Suprapubic skin (tissue), 4 donors: ENCODE data around the gene MGAT5B. TPM values are rescaled to one million over a fixed set of nuclear protein-coding genes. Genes with fewer than 3 reads are reported as not detected.

Source experiments
- DNase-seq, 2 donors: peaks; one replicate each; pipeline ENCODE4 v3.0.0-alpha.2; 2019; ENCODE audit warnings: low spot score in 2 of 2
- H3K27ac ChIP-seq: fragments of 200-600 bp; sonication (generic); one replicate; pipeline ENCODE4 v1.5.1; 2019
- H3K27me3 ChIP-seq: fragments of 200-600 bp; sonication (generic); one replicate; pipeline ENCODE4 v1.5.1; 2019
- H3K36me3 ChIP-seq: fragments of 200-600 bp; sonication (generic); one replicate; pipeline ENCODE4 v1.5.1; 2019
- H3K4me1 ChIP-seq: fragments of 200-600 bp; sonication (generic); one replicate; pipeline ENCODE4 v1.5.1; 2019
- H3K4me3 ChIP-seq: fragments of 200-600 bp; sonication (generic); one replicate; pipeline ENCODE4 v1.5.1; 2019; ENCODE audit warnings: mild to moderate bottlenecking
- H3K9me3 ChIP-seq: fragments of 200-600 bp; sonication (generic); one replicate; pipeline ENCODE4 v1.5.1; 2019
- EP300 ChIP-seq: sonication (generic); formaldehyde crosslinking; IDR thresholded peaks from one replicate; pipeline ENCODE4 v1.6.1; 2017; ENCODE audit warnings: antibody characterized with exemption
- POLR2A ChIP-seq, 2 donors: fragments of 450-650 bp; IDR thresholded peaks; one replicate each; pipeline ENCODE4 v1.6.1; 2017; ENCODE audit warnings: antibody characterized with exemption in 2 of 2, mild to moderate bottlenecking in 2 of 2, moderate library complexity in 2 of 2
- POLR2AphosphoS5 ChIP-seq, 3 donors: sonication (generic); formaldehyde crosslinking; IDR thresholded peaks; one replicate each; pipeline ENCODE4 v1.6.1; 2017; ENCODE audit warnings: antibody characterized with exemption in 3 of 3
- WGBS: methylation state at CpG from one replicate; pipeline ENCODE4 v1.1.5; 2018; 5-methylcytosine and 5-hydroxymethylcytosine counted together
- total RNA-seq, 4 donors: library from RNA; depleted of rRNA; stranded (reverse); fragments of >200 nt; gene quantifications; one replicate each; pipeline ENCODE4 v1.1.0, GENCODE V29; 2016
- TF ChIP-seq, protein P1 (sequence below), 2 donors: fragments of 200-600 bp in 1 of 2; fragments of 450-650 bp in 1 of 2; sonication (generic) in 1 of 2; IDR thresholded peaks; one replicate each; pipeline ENCODE4 v1.5.1; 2016 to 2019; ENCODE audit warnings: antibody characterized with exemption in 2 of 2, mild to moderate bottlenecking in 1 of 2, moderate library complexity in 1 of 2

The MGAT5B gene
- total RNA-seq, 4 donors from 2014 or later, result 0.26 to 0.72 (median 0.30) TPM; not detected in 1

- Histone ChIP-seq H3K27me3 (peaks cover 61% of the 10 kb centered on the region), H3K4me3 (no peak overlapping the region)
Observed at GRCh38 chr17:76966016-76966415, 97.8 kb downstream of the MGAT5B start.

GRCh38 chr17:76966486-76967181 is 98.4 kb downstream of the MGAT5B start:
- Histone ChIP-seq H3K27me3 (peaks cover 64% of the 10 kb centered on the region), H3K27ac (no peak overlapping the region), H3K4me1 (peaks cover 16% of the 10 kb centered on the region), H3K36me3 (no peaks in the 10 kb centered on the region), H3K9me3 (no peaks in the 10 kb centered on the region), H3K4me3 (no peak overlapping the region)
- DNase-seq, result no peak
- TF ChIP-seq POLR2AphosphoS5 (IDR thresholded peaks at IDR 0.05) (no peak), EP300 (no peak), POLR2A (IDR thresholded peaks at IDR 0.05) (no peak)
- TF ChIP-seq, protein P1, sequence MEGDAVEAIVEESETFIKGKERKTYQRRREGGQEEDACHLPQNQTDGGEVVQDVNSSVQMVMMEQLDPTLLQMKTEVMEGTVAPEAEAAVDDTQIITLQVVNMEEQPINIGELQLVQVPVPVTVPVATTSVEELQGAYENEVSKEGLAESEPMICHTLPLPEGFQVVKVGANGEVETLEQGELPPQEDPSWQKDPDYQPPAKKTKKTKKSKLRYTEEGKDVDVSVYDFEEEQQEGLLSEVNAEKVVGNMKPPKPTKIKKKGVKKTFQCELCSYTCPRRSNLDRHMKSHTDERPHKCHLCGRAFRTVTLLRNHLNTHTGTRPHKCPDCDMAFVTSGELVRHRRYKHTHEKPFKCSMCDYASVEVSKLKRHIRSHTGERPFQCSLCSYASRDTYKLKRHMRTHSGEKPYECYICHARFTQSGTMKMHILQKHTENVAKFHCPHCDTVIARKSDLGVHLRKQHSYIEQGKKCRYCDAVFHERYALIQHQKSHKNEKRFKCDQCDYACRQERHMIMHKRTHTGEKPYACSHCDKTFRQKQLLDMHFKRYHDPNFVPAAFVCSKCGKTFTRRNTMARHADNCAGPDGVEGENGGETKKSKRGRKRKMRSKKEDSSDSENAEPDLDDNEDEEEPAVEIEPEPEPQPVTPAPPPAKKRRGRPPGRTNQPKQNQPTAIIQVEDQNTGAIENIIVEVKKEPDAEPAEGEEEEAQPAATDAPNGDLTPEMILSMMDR (IDR thresholded peaks at IDR 0.05), result no peak
- WGBS, result 60% methylated on average over 9 of the region's 9 CpGs

More at GRCh38 chr17:76966016-76966415, 97.8 kb downstream of the MGAT5B start:
- no peak overlapping the region for H3K27ac ChIP-seq
- H3K9me3 ChIP-seq, result no peaks in the 10 kb centered on the region
- no peak for DNase-seq
- 79% methylated on average over 4 of the region's 4 CpGs for WGBS
- H3K4me1 ChIP-seq, result peaks cover 16% of the 10 kb centered on the region
- H3K36me3 ChIP-seq, result no peaks in the 10 kb centered on the region
- TF ChIP-seq POLR2AphosphoS5 (IDR thresholded peaks at IDR 0.05) (no peak), POLR2A (IDR thresholded peaks at IDR 0.05) (no peak), EP300 (no peak)
- TF ChIP-seq, protein P1 (IDR thresholded peaks at IDR 0.05), result no peak

DNA sequence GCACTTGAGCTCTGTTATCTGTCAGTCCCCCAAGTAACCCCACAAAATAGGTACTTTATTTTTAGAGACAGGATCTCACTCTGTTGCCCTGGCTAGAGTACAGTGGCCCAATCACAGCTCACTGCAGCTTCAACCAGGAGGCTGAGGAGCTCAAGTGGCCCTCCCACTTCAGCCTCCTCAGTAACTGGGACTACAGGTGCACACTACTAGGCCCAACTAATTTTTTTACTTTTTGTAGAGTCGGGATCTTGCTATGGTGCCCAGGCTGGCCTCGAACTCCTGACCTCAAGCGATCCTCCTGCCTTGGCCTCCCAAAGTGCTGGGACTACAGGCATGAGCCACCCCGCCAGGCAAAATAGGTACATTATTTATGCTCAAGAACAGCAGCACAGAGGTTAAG is 99.6 kb downstream of the MGAT5B start:
- Histone ChIP-seq H3K36me3 (no peaks in the 10 kb centered on the region), H3K4me3 (no peak overlapping the region), H3K27ac (no peak overlapping the region), H3K9me3 (no peaks in the 10 kb centered on the region), H3K4me1 (peaks cover 16% of the 10 kb centered on the region), H3K27me3 (peaks cover 64% of the 10 kb centered on the region)
- DNase-seq, result no peak
- 87% methylated on average over 4 of the region's 4 CpGs for WGBS
- TF ChIP-seq, protein P1 (IDR thresholded peaks at IDR 0.05), result no peak
- TF ChIP-seq POLR2AphosphoS5 (IDR thresholded peaks at IDR 0.05) (no peak), POLR2A (IDR thresholded peaks at IDR 0.05) (no peak), EP300 (no peak)

DNA sequence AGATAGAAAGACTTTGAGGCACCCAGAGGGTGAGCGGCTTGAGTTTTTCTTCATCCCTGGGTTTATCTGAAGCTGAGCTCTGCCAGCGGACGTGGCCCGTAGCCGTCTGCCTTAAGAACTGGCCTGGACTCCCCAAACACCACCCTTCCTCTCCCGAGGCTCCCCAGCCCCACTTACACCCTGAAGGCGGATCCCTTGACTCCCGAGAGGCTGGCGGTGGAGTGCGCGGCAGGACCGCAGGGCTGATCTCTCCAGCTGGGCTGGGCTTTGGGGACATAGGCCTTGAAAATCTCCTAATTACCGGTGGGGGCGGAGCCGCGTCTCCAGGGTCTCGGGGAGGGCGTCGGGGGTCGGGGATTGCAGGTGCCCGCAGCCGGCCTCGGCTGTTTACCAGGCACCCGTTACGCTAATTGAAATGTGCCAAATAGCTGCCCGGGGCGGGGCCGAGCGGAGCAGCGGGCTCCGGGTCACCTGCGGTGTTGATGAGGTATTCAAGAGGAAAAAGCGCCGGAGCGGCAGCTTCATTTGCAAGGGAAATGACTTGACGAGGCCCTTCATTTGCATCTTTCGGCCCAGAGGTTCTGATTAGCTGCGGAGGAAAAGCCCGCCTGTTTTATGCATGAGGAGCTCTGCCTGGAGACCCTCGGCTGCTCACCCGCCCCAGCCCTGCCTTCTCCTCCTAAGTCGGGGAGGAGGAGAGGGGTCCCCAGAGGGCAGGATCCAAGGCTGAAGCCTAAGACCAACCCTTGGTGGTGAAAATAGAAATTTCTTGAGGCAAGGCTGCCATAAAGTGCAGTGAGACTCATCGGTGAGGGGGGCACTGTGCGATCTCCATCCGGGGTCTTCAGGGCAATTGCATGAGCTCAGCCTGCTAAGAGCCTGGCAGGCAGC is 100.7 kb downstream of the MGAT5B start:
- H3K27me3 ChIP-seq, result peaks cover 63% of the 10 kb centered on the region
- H3K27ac ChIP-seq, result no peak overlapping the region
- no peaks in the 10 kb centered on the region for H3K9me3 ChIP-seq
- H3K36me3 ChIP-seq, result no peaks in the 10 kb centered on the region
- no peak for TF ChIP-seq POLR2AphosphoS5 (IDR thresholded peaks at IDR 0.05)
- TF ChIP-seq POLR2A (IDR thresholded peaks at IDR 0.05), result no peak
- TF ChIP-seq, protein P1 (IDR thresholded peaks at IDR 0.05), result no peak
- TF ChIP-seq EP300, result no peak
- DNase-seq, result no peak
- peak overlapping the region; percentile 25 for H3K4me3 ChIP-seq
- peaks cover 16% of the 10 kb centered on the region for H3K4me1 ChIP-seq
- 14% methylated on average over 17 of the region's 45 CpGs for WGBS
